Measurements from ENCODE around the gene DUOXA2. TPM values are rescaled to one million over a fixed set of nuclear protein-coding genes. Genes with fewer than 3 reads are reported as not detected.

Gene DUOXA2
- total and polyA plus RNA-seq, 2 experiments from 2014 or later = not detected

GRCh38 chr15:45148076-45149059, 34.2 kb downstream of the DUOXA2 start:
- Histone ChIP-seq H3K4me1 (ENCODE audit: insufficient read depth) (no peaks in the 10 kb centered on the region), H3F3A (replicated peaks; ENCODE audit: low read depth) (no peaks in the 10 kb centered on the region), H3K27ac (ENCODE audit: low read depth) (no peak overlapping the region), H4K20me1 (replicated peaks; ENCODE audit: insufficient read depth) (no peaks in the 10 kb centered on the region), H3K36me3 (ENCODE audit: insufficient read depth) (no peaks in the 10 kb centered on the region), H3K4me3 (no peak overlapping the region), H3K9me2 (ENCODE audit: insufficient read depth) (no peaks in the 10 kb centered on the region), H2AFZ (no peak overlapping the region), H3K79me2 (replicated peaks; ENCODE audit: insufficient read depth) (no peaks in the 10 kb centered on the region), H3K4me2 (no peak overlapping the region), H3K27me3 (ENCODE audit: insufficient read depth) (no peaks in the 10 kb centered on the region)
- Mint-ChIP-seq H3K4me1 (peaks cover 5% of the 10 kb centered on the region; the same call in 1 of the 3 replicates), H3K9me3 (no peaks in the 10 kb centered on the region), H3K27ac (no peak overlapping the region), H3K27me3 (ENCODE audit: insufficient read depth, low read depth, poor library complexity) (no peaks in the 10 kb centered on the region), H3K4me3 (no peak overlapping the region), H3K36me3 (ENCODE audit: low read depth) (no peaks in the 10 kb centered on the region)
- DNase-seq (ENCODE audit: low spot score) (no peak), ATAC-seq (no peak)
- TF ChIP-seq EZH2phosphoT487 (IDR thresholded peaks at IDR 0.05; ENCODE audit: unreplicated experiment) (no peak), ZNF462 (CRISPR knock-in tag; IDR thresholded peaks at IDR 0.05) (no peak), CREB1 (CRISPR knock-in tag; IDR thresholded peaks at IDR 0.05; ENCODE audit: low read depth) (no peak), ZNF114 (CRISPR knock-in tag; IDR thresholded peaks at IDR 0.05) (no peak), STAT1 (IDR thresholded peaks at IDR 0.05; ENCODE audit: unreplicated experiment) (no peak), ZNF331 (CRISPR knock-in tag; IDR thresholded peaks at IDR 0.05; ENCODE audit: low read depth) (no peak), CTCF (conservative IDR thresholded peaks at IDR 0.05; ENCODE audit: low read depth in 2 of 2) (no peak), EZH2 (IDR thresholded peaks at IDR 0.05; ENCODE audit: low read depth, unreplicated experiment) (no peak), JUNB (IDR thresholded peaks at IDR 0.05; ENCODE audit: unreplicated experiment) (no peak), REST (IDR thresholded peaks at IDR 0.05; ENCODE audit: unreplicated experiment) (no peak), POLR2AphosphoS5 (IDR thresholded peaks at IDR 0.05; ENCODE audit: low read depth) (no peak), ETS1 (IDR thresholded peaks at IDR 0.05) (no peak), NANOG (IDR thresholded peaks at IDR 0.05; ENCODE audit: borderline replicate concordance) (no peak)
